HG02973 (cell line): ENCODE measurements around the gene ANKMY1.

Experiments
- ATAC-seq: cut with Tn5 transposase; IDR thresholded peaks from one replicate; pipeline ENCODE4 v1.9.1; 2021; ENCODE audit warnings: moderate library complexity; ENCODE audit not compliant: unreplicated experiment

The ANKMY1 gene

DNA sequence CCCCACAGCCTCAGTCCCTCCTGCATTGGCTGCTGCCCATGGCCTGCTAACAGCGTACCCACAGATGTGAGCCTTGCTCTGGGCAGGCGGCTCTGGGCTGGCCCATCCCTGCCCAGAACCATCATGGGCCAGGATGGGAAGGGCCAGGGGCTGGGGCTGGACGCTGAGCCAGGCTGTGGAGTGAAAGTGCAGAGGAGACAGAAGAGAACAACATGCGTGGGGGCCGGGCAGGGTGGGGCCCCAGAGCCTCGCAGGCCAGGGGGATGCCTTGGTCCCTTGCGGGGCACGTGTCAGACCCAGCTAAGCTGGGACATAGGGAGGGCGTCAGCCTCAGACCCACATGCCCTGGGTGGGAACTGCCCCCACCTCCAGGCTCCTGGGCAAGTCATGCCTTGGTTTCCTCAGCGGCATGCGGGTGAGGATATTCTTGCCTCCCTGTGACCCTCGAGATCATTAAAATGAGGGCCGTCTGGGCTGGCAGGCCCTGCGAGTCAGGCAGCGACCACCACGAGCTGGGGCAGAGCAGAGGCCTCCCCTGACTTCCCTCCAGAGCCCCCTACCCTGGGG lies 95.0 kb downstream of the ANKMY1 start:
- ATAC-seq = no peak

DNA sequence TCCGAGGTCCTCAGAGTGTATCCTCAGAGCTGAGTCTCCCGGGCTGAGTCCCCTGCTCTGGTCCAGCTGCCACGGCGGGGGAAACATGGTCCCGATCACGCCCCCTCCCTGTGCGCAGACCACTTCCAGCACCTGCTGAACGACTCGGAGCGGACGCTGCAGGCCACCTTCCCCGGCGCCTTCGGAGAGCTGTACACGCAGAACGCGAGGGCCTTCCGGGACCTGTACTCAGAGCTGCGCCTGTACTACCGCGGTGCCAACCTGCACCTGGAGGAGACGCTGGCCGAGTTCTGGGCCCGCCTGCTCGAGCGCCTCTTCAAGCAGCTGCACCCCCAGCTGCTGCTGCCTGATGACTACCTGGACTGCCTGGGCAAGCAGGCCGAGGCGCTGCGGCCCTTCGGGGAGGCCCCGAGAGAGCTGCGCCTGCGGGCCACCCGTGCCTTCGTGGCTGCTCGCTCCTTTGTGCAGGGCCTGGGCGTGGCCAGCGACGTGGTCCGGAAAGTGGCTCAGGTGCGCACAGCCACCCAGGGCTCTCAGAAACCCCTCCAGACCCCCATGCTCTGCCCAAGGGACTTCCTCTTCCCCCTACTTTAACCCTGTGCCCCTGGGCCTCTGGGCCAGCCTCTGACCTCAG lies 95.6 kb downstream of the ANKMY1 start:
- no peak for ATAC-seq

DNA sequence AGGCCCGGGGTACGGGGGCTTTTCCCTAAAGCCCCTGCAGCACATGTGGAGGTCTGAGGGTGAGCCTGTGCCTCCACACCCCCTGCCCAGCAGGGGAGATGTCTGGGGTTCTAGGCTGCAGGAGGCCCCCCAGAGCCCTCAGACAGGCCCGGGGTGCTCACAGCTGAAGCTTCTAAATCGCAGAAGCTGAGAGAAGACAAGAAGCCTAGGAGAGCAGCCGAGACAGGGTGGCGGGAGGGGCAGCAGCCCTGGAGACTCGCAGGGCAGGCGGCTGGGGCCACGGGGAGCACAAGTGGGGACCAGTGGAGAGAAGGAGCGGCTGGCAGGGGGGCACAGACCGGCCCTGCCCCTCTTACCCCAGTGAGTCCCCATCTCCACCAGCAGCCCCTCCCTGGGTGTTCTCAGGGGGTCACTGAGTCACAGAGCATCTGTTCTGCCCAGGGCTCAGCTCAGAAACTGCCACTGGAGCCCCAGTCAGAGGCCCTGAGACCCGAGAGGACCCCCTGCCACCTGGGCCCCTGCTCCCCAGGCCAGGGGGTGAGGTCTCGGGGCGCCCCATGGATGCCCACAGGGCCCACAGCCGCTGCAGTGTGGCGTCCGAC lies 96.2 kb downstream of the ANKMY1 start:
- ATAC-seq = no peak

DNA sequence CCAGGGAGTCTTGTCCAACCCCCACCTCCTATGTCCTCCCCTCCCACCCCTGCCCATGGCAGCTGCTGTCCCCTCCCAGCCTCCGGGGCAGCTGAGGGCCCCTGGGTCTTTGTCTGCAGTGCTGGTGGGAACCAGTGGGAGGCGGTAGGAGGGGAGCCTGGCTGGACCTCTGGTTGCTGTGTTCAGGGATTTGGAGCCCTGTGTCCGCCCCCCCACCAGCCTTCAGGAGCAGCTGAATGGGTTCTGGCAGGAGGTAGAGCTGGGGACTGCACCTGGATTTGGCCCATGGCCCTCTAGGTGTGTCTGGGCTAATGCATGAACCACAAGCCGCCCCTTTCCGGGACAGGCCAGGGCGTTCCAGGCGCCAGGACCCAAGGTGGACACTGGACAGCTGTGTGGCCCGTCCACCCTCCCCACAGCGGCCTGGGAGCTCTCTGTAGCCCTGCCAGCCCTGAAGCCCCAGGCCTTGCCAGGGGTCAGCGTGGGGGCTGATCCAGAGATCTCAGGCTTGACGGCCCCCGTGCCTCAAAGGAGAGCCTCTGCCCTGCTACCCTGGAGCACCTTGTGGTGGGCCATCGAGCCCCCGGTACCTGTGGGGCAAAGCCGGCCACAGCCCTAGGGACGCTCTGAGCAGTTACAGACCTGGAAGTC lies 96.9 kb downstream of the ANKMY1 start:
- ATAC-seq = no peak

DNA sequence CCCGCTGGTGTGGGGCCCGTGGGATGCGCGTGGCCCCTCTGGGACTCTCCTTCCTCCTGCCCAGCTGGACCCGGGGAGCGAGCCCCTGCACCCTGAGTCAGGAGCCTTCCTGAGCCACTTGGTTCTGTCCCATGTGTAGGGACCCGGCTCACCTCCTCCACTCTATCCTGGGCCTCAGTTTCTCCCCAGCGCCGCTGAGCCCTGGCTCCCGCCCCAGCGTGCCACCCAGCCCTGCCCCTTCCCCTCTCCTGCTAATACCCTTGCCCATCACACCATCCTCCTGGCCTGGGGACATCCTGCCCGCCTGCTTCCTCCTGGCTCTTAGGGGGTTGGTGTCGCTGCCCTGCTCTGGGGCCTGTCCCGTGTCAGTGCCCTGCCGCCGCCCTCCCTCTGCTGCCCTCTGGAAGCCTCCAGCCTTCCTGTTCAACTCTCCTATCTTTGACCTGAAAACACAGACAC lies 97.5 kb downstream of the ANKMY1 start:
- ATAC-seq = no peak

DNA sequence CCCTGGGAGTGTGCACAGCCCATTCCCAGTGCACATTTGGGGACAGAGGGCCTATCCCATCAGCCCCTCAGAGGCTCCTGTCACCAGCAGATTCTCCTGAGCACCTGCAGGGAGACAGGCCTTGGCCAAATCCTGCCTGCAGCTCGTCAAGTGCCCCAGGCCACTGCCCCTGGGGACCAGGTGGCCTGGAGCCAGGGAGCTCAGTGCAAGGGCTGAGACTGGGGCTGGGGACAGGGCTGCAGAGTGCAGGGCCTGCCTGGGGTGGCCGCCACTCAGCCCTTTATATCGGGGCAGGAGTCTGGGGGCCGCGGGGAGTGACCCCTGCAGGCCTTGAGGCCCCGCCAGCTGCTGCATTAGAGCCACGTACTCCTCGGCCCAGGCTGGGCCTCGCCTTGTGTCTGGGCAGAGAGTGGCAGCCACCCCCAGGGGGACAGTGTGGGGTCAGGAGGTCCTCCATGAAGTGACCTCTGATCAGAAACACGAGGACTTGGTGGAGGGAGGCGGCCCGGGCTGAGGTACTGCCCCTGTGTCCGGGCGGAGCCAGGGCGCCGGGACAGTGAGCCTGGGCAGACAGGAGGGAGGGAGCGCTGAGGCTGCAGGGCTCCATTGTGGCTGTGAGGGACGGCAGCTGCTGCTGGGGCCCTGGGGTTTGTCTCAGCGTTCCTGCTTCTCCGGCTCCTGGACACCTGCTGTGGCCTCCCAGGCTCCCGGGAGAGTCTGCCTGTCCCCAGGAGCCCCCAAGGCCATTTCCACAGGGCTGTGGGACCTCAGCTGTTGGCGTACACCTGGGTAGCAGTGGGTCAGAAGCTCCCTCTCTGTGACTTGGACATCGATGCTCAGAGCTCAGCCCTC lies 98.2 kb downstream of the ANKMY1 start:
- no peak for ATAC-seq

DNA sequence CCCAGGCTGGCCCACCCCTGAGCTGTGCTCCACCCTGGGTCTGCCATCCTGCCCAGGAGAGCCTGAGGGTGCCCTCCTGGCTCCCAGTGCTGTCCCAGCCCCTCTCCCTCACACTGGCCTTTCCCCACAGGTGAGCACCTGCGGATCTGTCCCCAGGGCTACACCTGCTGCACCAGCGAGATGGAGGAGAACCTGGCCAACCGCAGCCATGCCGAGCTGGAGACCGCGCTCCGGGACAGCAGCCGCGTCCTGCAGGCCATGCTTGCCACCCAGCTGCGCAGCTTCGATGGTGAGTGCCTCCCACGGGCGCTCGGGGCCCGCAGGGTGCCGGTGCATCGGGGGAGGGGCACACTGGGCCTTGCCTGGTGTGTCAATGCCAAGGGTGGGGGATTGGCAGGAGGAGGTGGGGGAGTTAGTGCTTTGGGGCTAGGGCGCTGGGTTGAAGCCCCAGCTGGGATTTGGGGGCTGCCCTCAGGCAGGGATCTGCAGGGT lies 98.8 kb downstream of the ANKMY1 start:
- ATAC-seq = no peak

DNA sequence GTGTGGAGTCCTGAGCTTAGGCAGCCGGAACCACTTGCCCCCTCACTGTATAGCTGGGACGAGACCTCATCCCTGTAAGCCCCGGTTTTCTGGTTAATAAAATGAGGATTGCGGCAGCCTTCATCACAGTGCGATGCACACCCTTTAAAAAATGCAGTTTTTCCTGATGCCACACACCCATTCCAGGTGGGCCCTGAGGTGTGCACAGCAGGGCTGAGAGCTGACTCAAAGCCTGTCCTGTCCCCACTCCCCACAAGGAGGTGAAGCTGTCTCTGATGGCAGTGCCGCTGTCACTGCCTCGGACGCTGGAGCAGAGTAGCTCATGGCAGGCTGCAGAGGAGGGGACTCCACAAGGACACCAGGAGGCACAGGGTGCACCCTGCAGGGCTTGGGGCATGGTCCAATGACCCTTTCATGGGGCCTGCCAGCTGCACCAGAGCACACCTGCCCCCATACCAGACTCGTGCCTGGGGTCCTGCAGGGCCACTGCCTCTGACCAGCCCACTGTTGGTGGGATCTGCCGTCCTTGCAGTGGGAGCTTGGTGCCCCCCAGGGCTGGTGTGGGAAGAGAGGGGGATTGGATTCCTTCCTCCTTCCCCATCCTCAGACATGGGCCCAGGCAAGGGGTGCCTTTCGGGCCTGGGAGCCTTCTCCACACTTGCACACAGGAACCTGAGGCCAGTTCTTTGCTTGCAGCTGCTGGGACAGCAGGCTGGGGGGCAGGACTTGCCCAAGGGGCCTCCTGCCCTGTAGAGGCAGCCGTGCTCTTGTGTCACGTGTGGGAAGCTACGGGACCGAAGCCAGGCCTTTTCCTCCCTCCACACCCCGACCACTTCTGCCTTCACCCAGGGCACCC lies 99.5 kb downstream of the ANKMY1 start:
- ATAC-seq = no peak

DNA sequence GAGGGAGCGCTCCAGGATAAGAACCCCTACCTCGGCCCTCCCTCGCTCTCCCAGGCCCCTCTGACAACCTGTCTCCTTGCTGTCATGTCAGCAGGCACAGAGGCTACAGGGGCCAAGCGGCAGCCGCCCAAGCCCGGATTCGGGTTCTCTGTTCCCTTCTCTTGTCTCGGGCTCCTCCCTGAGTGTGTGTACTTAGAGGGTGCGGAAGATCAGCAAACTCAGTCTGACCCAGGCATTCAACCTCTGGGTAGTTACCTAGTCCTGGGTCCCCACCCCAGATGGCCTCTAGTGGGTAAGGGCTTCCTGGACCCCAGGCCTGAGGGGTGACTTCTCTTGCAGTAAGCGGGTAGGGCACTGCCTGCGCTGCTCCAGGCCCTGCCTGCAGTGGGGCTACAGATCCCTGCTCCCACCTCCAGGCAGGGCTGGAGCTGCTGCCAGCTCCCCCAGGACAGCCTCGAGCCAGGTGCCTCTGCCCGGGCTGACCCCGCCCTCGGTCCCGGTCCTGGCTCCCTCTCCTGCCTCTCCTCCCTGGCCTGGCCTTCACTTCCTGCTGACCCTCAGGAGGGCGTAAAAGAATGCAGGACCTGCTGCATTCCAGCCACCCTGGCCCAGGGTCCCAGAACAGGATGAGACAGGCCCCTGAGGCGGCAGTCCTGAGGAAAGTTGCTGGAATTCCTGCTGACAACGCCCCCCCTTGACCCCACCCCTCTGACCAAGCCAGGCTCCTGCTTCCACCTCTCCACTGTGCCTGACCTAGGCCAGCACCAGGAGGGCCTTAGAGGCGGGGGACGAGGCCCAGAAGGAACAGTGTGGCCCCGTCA lies 100.4 kb downstream of the ANKMY1 start:
- no peak for ATAC-seq

DNA sequence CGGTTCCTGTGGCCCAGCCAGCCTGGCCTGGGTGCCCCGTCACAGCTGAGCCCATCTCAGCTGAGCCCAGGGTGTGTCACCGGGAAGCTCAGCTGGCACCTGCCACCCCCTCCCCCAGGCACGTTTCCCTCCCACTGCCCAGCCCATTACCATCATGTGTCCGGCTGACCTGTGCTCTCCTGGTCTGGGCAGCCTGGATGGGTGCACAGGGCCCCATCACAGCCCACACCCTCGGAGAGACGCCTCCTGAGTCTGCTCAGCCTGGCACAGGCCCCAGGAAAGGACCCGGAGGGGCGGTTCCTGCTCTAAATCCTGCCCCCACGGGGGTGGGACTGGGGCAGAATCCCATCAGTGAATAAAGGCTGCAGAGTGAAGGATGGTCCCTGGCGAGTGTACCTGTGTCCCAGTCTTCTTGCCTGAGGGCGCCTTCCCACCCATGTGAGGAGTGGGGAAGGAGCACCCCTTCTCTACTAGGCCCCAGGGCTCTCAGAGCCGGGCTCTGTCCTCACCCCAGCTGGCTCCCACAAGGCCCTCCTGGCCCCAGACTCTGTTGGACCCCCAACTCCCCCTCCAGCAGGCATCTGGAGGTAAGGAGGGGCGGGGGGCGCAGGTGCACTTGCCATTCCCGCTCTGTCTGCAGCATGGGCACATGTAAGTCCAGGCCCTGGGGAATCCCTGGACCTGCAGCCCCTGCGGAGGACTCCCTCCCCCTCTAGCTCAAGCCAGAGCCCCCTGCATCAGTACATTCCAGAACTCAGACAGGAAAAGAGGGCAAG lies 101.2 kb downstream of the ANKMY1 start:
- ATAC-seq = no peak

DNA sequence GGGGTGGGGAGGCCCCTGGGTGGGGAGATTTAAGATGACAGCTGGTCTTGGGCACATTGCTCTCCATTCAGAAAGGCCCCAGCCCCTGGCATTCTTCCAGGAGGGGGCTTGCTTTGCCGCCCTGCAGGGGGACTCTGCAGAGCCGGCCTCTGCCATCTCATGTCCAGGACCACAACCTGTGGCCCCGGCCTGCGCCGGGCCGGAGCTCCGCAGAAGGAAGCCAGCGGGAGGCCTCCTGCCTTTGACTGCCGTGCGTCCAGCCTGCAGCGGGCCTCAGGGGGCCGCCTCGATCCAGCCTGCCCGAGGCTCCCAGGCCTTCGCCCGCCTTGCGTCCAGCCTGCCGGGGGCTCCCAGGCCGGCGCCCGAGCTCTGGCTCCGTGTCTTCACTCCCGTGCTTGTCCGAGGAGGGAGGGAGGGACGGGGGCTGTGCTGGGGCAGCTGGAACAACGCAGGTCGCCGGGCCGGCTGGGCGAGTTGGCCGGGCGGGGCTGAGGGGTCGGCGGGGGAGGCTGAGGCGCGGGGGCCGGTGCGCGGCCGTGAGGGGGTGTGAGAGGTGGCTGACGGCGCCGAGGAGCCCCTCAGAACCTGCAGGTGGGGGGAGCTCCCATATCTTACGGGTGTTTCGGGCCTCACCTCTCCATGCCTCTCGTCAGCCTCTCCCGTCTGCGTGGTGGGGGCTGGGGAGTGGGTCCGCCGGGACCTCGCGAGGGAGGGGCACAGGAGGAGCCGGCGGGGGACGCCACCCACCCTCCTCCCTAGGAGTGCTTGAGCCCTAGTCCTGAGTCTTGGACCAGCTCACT lies 101.9 kb downstream of the ANKMY1 start:
- no peak for ATAC-seq

DNA sequence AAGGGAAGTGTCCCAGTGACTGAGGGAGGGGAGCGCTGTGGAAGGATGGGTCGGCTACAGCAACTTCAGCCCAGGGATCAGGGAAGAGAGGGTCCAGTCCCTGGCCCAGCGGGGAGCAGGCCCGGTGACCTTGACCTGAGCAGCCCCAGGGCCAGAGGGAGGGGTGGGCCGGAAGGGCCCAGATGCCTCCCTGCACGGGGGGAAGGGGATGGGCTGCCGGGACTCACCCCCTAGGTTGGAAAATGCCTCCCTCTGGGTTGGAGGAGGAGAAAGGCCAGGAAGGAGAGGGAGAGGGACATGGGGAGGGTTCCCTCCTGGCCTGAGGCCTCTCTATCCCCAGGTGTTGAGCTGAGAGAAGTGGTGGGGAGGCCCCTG lies 102.5 kb downstream of the ANKMY1 start:
- no peak for ATAC-seq

DNA sequence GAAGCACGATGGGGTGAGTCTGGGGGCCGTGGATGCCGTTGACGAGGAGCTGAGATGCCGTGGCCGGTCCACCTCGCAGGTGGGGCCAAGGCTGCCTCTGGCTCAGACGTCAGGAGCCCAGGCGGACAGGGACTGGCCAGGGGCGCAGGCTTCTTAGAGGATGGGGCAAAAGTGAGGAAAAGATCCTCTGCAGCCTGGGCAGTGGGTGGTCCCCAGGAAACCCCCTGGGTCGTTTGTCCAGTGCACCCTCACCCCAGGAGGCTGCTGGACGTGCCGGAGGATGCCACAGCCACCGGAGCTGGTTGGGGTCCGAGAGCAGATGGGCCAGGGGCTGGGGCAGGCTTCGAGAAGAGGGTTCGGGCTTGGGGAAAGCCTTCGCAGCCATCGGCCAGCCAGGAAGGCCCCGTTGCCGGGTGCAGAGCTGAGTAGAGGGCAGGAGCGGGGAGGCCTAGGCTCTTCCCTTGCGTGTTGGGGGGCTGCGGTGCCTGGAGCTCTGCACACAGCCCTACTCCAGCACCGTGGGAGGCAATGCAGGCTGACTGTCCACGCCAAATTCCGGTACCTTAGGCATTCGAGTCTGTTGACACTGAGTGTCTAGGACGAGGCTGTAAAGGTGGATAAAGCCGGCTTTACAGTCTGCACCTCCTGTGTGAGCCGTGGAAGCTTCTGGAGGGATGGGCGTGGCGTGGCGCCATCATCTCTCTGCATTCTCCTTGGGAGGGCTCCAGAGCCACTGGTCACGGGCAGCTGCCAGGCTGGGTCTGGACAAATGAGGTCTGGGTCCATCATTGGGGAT lies 103.5 kb downstream of the ANKMY1 start:
- ATAC-seq = no peak

DNA sequence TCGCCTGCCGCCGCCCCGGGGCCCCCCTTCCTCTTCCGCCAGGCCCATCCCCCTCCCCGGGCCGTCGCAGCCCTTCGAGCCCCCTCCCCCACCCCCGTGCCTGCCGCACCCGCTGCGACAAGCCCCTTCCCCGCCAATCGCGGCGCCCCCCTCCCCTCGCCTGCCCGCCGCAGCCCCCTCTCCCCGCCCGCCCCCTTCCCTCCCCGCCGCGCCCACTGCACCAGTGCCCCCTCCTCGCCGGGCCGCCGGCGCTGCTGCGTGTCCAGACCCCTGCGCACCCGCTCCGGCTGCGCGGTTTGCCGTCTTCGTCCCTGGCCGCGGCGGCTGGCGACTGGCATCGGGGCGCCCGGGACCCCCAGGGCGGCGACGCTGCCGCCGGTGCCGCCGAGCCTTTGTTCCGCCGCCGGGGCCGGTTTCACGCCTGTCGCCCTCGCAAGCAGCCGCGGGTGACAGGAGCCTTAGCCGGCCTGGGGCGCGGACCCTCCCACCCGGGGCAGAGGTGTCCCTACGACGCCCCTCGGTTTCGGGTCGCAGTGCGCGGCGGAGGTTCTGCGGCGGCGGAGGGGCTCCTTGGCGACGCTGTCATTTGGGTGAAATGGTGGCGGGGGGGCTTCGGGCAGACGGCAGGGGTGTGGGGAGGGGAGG lies 104.2 kb downstream of the ANKMY1 start:
- no peak for ATAC-seq

DNA sequence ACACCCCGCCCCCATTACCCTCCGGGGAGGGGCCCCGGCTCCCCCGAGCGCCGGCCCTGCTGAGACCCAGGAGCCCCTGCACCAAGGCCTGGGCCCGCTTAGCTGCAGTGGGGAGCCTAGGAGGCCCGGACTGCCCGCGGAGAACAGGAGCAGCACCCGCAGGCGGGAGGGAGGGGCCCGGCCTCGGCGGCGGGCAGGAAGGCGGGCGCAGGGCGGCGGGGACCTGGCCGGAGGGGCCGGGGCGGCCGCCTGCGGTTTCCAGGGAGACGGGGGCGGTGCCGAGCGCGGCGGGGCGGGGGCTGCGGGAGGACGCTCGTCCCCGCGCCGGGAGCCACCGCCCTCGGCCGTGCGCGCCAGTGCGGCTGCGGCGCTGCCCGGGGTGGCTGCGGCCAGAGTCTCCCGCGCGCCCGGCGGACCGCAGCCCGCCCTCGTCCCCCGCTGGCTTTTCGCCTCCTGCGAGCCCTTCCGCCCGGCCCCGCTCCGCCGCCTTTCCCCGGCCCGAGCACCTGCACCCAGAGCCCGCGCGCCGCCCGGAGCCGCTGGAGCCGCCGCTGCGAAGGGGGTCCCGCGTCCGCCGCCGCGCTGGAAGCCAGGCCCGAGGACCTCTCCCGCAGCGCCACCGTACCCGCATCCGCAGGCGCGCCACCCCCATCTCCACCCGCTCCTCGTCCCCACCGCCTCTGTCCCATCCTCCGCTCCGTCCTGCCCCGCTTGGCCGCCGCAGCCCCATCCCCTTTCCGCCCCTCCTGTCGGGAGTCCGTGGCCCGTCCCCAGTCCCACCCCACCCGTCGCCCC lies 105.1 kb downstream of the ANKMY1 start:
- no peak for ATAC-seq
